Esophagus muscularis mucosa (tissue), 4 donors: ENCODE measurements around the gene CCDC78. TPM values are rescaled to one million over a fixed set of nuclear protein-coding genes. Genes with fewer than 3 reads are reported as not detected.
A peak's percentile ranks its signal among the peaks of the same experiment; 100 is the strongest.

Source experiments
- DNase-seq: peaks from one replicate; pipeline ENCODE4 v3.0.0-alpha.2; 2017; ENCODE audit errors: extremely low spot score
- H3K27ac ChIP-seq, 4 donors: fragments of 200-600 bp; sonication (generic); replicated peaks in 1 of 4; 1 replicate in 3 of 4; 2 replicates in 1 of 4; pipeline ENCODE4 v1.5.1; 2016 to 2019; ENCODE audit warnings: mild to moderate bottlenecking in 1 of 4
- H3K27me3 ChIP-seq, 4 donors: fragments of 200-600 bp; sonication (generic); one replicate each; pipeline versions ENCODE4 v1.5.1 to v1.6.0; 2016 to 2019
- H3K36me3 ChIP-seq, 4 donors: fragments of 200-600 bp; sonication (generic); one replicate each; pipeline ENCODE4 v1.5.1; 2016 to 2019
- H3K4me1 ChIP-seq, 4 donors: fragments of 200-600 bp; sonication (generic); one replicate each; pipeline ENCODE4 v1.5.1; 2016 to 2019
- H3K4me3 ChIP-seq, 4 donors: fragments of 200-600 bp; sonication (generic); 1 replicate in 2 of 4; 2 replicates in 2 of 4; pipeline ENCODE4 v1.5.1; 2016 to 2019; ENCODE audit warnings: mild to moderate bottlenecking in 4 of 4, moderate library complexity in 1 of 4
- H3K9me3 ChIP-seq, 4 donors: fragments of 200-600 bp; sonication (generic); 1 replicate in 3 of 4; 2 replicates in 1 of 4; pipeline ENCODE4 v1.5.1; 2016 to 2019
- EP300 ChIP-seq: sonication (generic); formaldehyde crosslinking; IDR thresholded peaks from one replicate; pipeline ENCODE4 v1.6.1; 2017; ENCODE audit warnings: antibody characterized with exemption
- POLR2A ChIP-seq: fragments of 450-650 bp; IDR thresholded peaks from one replicate; pipeline ENCODE4 v1.6.1; 2017; ENCODE audit warnings: antibody characterized with exemption, moderate library complexity, mild to moderate bottlenecking, low read depth
- POLR2AphosphoS5 ChIP-seq, 2 donors: sonication (generic); formaldehyde crosslinking; IDR thresholded peaks; one replicate each; pipeline ENCODE4 v1.6.1; 2017; ENCODE audit warnings: antibody characterized with exemption in 2 of 2
- WGBS: methylation state at CpG from one replicate; pipeline ENCODE4 v1.1.5; 2018; 5-methylcytosine and 5-hydroxymethylcytosine counted together
- intact Hi-C: fragments of 100-400 bp; cut with DNase I; formaldehyde crosslinking; loops from one replicate; pipeline ENCODE4 v1.15.1; 2023
- total RNA-seq, 4 donors: library from RNA; depleted of rRNA; stranded (reverse); fragments of >200 nt; gene quantifications; one replicate each; pipeline versions ENCODE4 v1.1.0 to v1.2.1, GENCODE V29; 2016
- TF ChIP-seq, protein P1 (sequence below), 3 experiments: fragments of 200-600 bp in 2 of 3; fragments of 450-650 bp in 1 of 3; sonication (generic) in 2 of 3; IDR thresholded peaks; one replicate each; pipeline ENCODE4 v1.5.1; 2017 to 2019; ENCODE audit warnings: antibody characterized with exemption in 3 of 3, mild to moderate bottlenecking in 2 of 3, moderate library complexity in 1 of 3

Gene CCDC78
- total RNA-seq, 4 donors from 2014 or later: 0.33 to 2.5 (median 0.61) TPM

DNA sequence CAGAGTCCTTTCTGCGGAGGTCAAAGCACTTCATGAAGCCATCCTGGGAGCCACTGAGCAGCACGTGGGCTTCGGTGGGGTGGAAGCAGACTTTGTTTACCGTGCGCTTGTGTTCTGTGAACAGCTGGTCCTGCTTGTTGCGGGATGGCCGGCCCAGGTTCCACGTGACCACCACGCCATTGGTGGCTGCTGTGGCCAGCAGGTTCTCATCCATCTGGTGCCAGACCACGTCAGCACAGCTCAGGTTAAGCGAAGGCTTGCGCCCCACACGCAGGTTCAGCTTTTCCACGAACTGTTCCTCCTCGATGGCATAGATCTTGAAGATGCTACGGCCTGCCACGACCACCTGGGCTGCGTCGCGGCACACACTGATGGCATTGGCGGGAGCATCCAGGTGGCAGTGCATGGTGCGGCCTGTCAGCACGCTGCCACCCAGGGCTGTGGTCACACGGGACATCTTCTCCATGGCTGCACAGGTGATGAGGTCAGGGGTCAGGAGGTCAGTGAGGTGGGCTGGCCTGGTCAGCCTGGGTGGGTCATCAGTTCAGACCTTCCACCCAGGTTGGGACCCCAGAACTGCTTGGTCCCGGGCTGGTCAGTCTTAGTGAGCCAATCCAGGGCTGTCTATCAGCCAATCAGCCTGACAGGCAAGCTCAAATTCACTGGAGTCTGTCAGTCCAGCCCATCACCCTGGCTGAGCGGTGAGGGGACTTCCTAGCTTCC is 36.9 kb downstream of the CCDC78 start:
- Histone ChIP-seq H3K4me1 (peaks cover 38 to 76% (median 55%) of the 10 kb centered on the region in 4 donors), H3K27me3 (peaks cover 9 to 23% (median 17%) of the 10 kb centered on the region in 4 donors), H3K9me3 (no peaks in the 10 kb centered on the region), H3K36me3 (peaks cover 6 to 29% (median 18%) of the 10 kb centered on the region in 4 donors), H3K4me3 (peak overlapping the region; percentile 72 to 97 (median 92)), H3K27ac (peak overlapping the region; percentile 82 to 93 (median 84))
- TF ChIP-seq EP300: no peak
- TF ChIP-seq, protein P1, sequence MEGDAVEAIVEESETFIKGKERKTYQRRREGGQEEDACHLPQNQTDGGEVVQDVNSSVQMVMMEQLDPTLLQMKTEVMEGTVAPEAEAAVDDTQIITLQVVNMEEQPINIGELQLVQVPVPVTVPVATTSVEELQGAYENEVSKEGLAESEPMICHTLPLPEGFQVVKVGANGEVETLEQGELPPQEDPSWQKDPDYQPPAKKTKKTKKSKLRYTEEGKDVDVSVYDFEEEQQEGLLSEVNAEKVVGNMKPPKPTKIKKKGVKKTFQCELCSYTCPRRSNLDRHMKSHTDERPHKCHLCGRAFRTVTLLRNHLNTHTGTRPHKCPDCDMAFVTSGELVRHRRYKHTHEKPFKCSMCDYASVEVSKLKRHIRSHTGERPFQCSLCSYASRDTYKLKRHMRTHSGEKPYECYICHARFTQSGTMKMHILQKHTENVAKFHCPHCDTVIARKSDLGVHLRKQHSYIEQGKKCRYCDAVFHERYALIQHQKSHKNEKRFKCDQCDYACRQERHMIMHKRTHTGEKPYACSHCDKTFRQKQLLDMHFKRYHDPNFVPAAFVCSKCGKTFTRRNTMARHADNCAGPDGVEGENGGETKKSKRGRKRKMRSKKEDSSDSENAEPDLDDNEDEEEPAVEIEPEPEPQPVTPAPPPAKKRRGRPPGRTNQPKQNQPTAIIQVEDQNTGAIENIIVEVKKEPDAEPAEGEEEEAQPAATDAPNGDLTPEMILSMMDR (IDR thresholded peaks at IDR 0.05): no peak
- TF ChIP-seq POLR2A: no peak
- TF ChIP-seq POLR2AphosphoS5 (IDR thresholded peaks at IDR 0.05): no peak
- intact Hi-C loops: no loop called here
- 81% methylated on average over 10 of the region's 26 CpGs for WGBS
- no peak for DNase-seq

- Histone ChIP-seq H3K4me3 (no peak overlapping the region), H3K27me3 (peaks cover 0 to 4% (median 0%) of the 10 kb centered on the region in 4 donors), H3K36me3 (peaks cover 12 to 39% (median 27%) of the 10 kb centered on the region in 4 donors), H3K9me3 (no peaks in the 10 kb centered on the region), H3K27ac (no peak overlapping the region), H3K4me1 (peaks cover 46 to 81% (median 60%) of the 10 kb centered on the region in 4 donors)
- WGBS: 88% methylated on average over 17 of the region's 19 CpGs
- TF ChIP-seq, protein P1 (IDR thresholded peaks at IDR 0.05): no peak
- no peak for DNase-seq
- intact Hi-C loops: no loop called here
Observed at GRCh38 chr16:687499-687898, 38.7 kb downstream of the CCDC78 start.

GRCh38 chr16:686459-687260 is 39.6 kb downstream of the CCDC78 start:
- no peaks in the 10 kb centered on the region for H3K27me3 ChIP-seq
- TF ChIP-seq POLR2A: no peak
- no peak for DNase-seq
- peaks cover 20 to 47% (median 35%) of the 10 kb centered on the region in 4 donors for H3K36me3 ChIP-seq
- intact Hi-C loops: no loop called here
- H3K27ac ChIP-seq: no peak overlapping the region
- H3K4me1 ChIP-seq: peaks cover 54 to 89% (median 69%) of the 10 kb centered on the region in 4 donors
- H3K4me3 ChIP-seq: no peak overlapping the region
- no peaks in the 10 kb centered on the region for H3K9me3 ChIP-seq
- 95% methylated on average over 25 of the region's 51 CpGs for WGBS

GRCh38 chr16:685967-686366 is 40.3 kb downstream of the CCDC78 start:
- no peaks in the 10 kb centered on the region for H3K9me3 ChIP-seq
- H3K27me3 ChIP-seq: no peaks in the 10 kb centered on the region
- H3K4me1 ChIP-seq: peaks cover 61 to 96% (median 76%) of the 10 kb centered on the region in 4 donors
- peaks cover 21 to 52% (median 40%) of the 10 kb centered on the region in 4 donors for H3K36me3 ChIP-seq
- H3K4me3 ChIP-seq: no peak overlapping the region
- DNase-seq: no peak
- intact Hi-C loops: no loop called here
- no peak overlapping the region for H3K27ac ChIP-seq
- WGBS: 67% methylated on average over 10 of the region's 10 CpGs
- TF ChIP-seq, protein P1 (IDR thresholded peaks at IDR 0.05): peak in 2 of 3 experiments; percentile 12 to 30
- TF ChIP-seq POLR2A (no peak), POLR2AphosphoS5 (IDR thresholded peaks at IDR 0.05) (no peak), EP300 (no peak)
